Endothelial cell (in vitro differentiated cells): ENCODE results near the gene MPND. TPM values are rescaled to one million over a fixed set of nuclear protein-coding genes. Genes with fewer than 3 reads are reported as not detected.
A peak's percentile ranks its signal among the peaks of the same experiment; 100 is the strongest.

Experiments
- DNase-seq: peaks from one replicate; pipeline ENCODE4 v3.0.0; 2021; ENCODE audit warnings: low spot score
- H3K27ac Mint-ChIP-seq: one replicate; pipeline ENCODE4 v1.8.0; 2021; ENCODE audit warnings: mixed read lengths, inconsistent platforms; ENCODE audit not compliant: unreplicated experiment
- H3K27me3 Mint-ChIP-seq: one replicate; pipeline ENCODE4 v1.8.0; 2021; ENCODE audit warnings: mild to moderate bottlenecking, moderate library complexity, mixed read lengths, inconsistent platforms; ENCODE audit not compliant: unreplicated experiment
- H3K36me3 Mint-ChIP-seq: one replicate; pipeline ENCODE4 v1.8.0; 2021; ENCODE audit warnings: mild to moderate bottlenecking, low read depth, mixed read lengths, inconsistent platforms; ENCODE audit not compliant: unreplicated experiment
- H3K4me1 Mint-ChIP-seq: one replicate; pipeline ENCODE4 v1.8.0; 2021; ENCODE audit warnings: mild to moderate bottlenecking, mixed read lengths, inconsistent platforms; ENCODE audit not compliant: unreplicated experiment
- H3K4me3 Mint-ChIP-seq: one replicate; pipeline ENCODE4 v1.8.0; 2021; ENCODE audit warnings: mild to moderate bottlenecking, mixed read lengths, inconsistent platforms; ENCODE audit not compliant: unreplicated experiment
- H3K9me3 Mint-ChIP-seq: one replicate; pipeline ENCODE4 v1.8.0; 2021; ENCODE audit warnings: mixed read lengths, inconsistent platforms; ENCODE audit not compliant: unreplicated experiment
- CTCF ChIP-seq: fragments of 200-600 bp; sonication (generic); IDR thresholded peaks from one replicate; pipeline ENCODE4 v1.5.0; 2021; ENCODE audit warnings: antibody characterized with exemption; ENCODE audit not compliant: unreplicated experiment
- total RNA-seq: library from RNA; stranded (reverse); fragmentation: NEBNext Ultra II Directional; extraction: Animal tissue kit (Norgen Biotek cat#: 25700); gene quantifications from one replicate; pipeline ENCODE4 v1.2.1, GENCODE V29; 2021; ENCODE audit not compliant: unreplicated experiment

Gene MPND
- total RNA-seq, 1 donor from 2014 or later = 18.3 TPM

- H3K4me1 Mint-ChIP-seq = peaks cover 58% of the 10 kb centered on the region
- no peak for TF ChIP-seq CTCF
- H3K4me3 Mint-ChIP-seq = peak overlapping the region; percentile 81
- DNase-seq = peak; percentile 54
- peak overlapping the region; percentile 99 for H3K27ac Mint-ChIP-seq
- no peaks in the 10 kb centered on the region for H3K9me3 Mint-ChIP-seq
- peaks cover 7% of the 10 kb centered on the region for H3K36me3 Mint-ChIP-seq
- H3K27me3 Mint-ChIP-seq = peaks cover 15% of the 10 kb centered on the region
These were observed 46.7 kb downstream of the MPND start for GRCh38 chr19:4390017-4390566.

- peak overlapping the region; percentile 81 for H3K4me3 Mint-ChIP-seq
- no peaks in the 10 kb centered on the region for H3K9me3 Mint-ChIP-seq
- peaks cover 7% of the 10 kb centered on the region for H3K36me3 Mint-ChIP-seq
- H3K27me3 Mint-ChIP-seq = peaks cover 15% of the 10 kb centered on the region
- peak overlapping the region; percentile 99 for H3K27ac Mint-ChIP-seq
- H3K4me1 Mint-ChIP-seq = peaks cover 61% of the 10 kb centered on the region
- no peak for DNase-seq
- no peak for TF ChIP-seq CTCF
These were observed 47.4 kb downstream of the MPND start for GRCh38 chr19:4390567-4391305.

DNA sequence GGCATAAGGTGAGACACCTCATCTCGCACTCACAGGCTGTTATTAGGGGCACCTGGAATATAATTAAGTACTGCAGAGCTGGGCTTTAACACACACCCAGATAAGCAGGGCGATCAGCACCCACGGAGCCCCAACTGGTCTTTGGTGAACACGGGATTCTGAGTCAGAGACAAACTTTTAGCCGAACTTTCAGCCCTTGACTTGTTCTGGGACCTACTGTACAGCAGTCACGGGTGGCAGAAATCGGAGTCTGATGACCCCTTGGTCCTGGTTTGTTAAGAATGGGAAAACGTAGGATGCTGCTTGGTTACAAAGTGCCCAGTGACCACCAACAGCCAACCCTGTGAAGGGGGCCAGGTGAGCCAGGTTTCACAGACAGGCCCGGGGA lies 47.9 kb downstream of the MPND start:
- peak overlapping the region; percentile 99 for H3K27ac Mint-ChIP-seq
- no peak for DNase-seq
- no peaks in the 10 kb centered on the region for H3K9me3 Mint-ChIP-seq
- peaks cover 15% of the 10 kb centered on the region for H3K27me3 Mint-ChIP-seq
- H3K36me3 Mint-ChIP-seq = peaks cover 7% of the 10 kb centered on the region
- peaks cover 61% of the 10 kb centered on the region for H3K4me1 Mint-ChIP-seq
- TF ChIP-seq CTCF = no peak
- H3K4me3 Mint-ChIP-seq = no peak overlapping the region

DNA sequence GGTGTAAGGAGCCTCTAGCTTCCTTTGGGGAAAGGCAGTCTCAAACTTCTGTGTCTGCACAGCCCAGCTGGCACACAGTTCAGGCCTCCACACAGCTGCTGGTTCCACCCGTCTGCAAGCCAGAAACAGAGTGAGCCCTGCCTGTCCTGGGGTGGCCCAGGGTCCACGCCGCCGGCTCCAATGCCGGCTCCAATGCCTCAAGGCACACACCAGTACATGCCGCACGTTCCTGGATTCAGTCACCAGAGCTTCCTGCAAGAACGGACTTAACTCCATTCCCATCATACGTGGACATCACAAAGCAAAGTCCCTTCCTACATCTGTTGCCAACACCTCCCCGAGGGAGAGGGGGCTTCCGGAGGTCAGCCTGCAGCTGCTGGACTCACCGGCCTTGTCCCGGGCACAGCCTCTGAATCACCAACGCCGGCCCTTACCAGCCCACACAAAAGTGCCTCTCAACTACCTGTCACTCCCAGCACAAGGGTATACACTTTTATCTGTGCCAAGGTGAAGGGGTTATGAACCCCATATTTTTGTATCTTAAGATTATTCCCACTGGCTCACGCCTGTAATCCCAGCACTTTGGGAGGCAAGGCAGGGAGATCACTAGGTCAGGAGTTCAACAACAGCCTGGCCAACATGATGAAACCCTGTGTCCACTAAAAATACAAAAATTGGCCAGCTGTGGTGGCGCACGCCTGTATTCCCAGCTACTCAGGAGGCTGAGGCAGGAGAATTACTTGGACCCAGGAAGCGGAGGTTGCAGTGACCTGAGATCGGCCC lies 48.5 kb downstream of the MPND start:
- H3K9me3 Mint-ChIP-seq = no peaks in the 10 kb centered on the region
- no peak for DNase-seq
- H3K36me3 Mint-ChIP-seq = peaks cover 7% of the 10 kb centered on the region
- no peak overlapping the region for H3K4me3 Mint-ChIP-seq
- H3K4me1 Mint-ChIP-seq = peaks cover 62% of the 10 kb centered on the region
- TF ChIP-seq CTCF = no peak
- H3K27ac Mint-ChIP-seq = peak overlapping the region; percentile 99
- peaks cover 15% of the 10 kb centered on the region for H3K27me3 Mint-ChIP-seq
